HG02884 (cell line): ENCODE results near the gene TMEM52.

Source experiments
- ATAC-seq: cut with Tn5 transposase; IDR thresholded peaks from one replicate; pipeline ENCODE4 v1.9.1; 2021; ENCODE audit warnings: mild to moderate bottlenecking, moderate library complexity; ENCODE audit not compliant: unreplicated experiment

TMEM52 gene

DNA sequence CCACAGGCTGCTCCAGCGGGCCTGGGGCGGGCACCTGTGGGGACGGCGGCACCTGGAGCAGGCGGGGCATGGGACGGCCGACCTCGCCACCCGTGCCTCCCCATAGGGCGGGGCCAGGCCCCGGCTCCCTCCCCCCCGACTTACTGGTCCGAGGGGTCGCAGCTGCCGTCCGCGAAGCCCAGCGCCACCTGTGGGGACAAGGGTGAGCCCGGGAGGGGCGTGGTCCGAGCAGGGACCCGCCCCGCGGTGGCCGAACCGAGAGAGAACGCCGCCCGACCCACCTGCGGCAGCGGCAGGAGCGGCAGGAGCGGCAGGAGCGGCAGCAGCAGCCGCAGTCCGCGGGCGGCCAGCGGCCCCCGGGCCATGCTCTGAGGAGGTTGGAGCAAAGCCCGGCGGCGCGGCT is at the start of gene TMEM52:
TMEM52 (minus strand) TSS at position 379 of the 403 bp plus-strand sequence; CDS start at position 365, 14 bp downstream.
- peak; percentile 23 for ATAC-seq

DNA sequence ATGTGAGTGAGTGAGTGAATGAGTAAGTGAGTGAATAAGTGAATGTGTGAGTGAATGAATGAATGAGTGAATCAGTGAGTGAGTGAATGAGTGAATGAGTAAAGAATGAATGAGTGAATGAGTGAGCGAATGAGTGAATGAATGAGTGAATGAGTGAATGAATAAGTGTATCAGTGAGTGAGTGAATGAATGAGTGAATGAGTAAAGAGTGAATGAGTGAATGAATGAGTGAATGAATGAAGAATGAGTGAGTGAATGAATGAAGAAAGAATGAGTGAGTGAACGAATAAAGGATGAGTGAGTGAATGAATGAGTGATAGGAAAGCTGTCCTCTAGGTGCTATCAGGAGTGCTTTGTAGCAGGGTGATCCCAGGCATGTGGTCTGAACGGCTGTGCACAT is 48.8 kb upstream of the TMEM52 start:
- ATAC-seq, result no peak

GRCh38 chr1:1967151-1967550 is 48.1 kb upstream of the TMEM52 start:
- ATAC-seq, result no peak

GRCh38 chr1:1966071-1966740 is 47.1 kb upstream of the TMEM52 start:
- no peak for ATAC-seq

- no peak for ATAC-seq
These were observed 46.5 kb upstream of the TMEM52 start for GRCh38 chr1:1965546-1965945.

DNA sequence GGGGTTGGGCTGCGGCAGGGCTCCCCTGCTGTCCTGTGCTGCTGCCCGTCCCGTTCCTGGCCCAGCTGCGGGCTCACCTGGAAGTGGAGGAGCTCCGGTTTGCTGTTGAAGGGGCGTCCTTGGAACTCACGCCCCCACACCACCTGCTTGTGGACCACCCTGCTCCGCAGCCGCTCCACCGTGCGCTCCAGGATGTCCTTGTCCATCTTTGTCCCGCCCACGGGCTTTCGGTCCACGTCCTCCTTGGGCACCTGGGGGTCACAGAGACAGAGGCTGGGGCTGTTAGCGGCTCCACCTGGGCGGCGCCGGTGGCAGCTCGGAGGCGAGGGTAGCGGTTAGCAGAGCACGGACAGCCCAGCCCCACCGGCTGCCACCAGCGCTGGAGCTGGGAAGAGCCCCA is 45.7 kb upstream of the TMEM52 start:
- no peak for ATAC-seq

GRCh38 chr1:1963570-1963969 is 44.5 kb upstream of the TMEM52 start:
- ATAC-seq, result no peak

GRCh38 chr1:1962752-1963151 is 43.7 kb upstream of the TMEM52 start:
- no peak for ATAC-seq

GRCh38 chr1:1960480-1961196 is 41.6 kb upstream of the TMEM52 start:
- ATAC-seq, result no peak

DNA sequence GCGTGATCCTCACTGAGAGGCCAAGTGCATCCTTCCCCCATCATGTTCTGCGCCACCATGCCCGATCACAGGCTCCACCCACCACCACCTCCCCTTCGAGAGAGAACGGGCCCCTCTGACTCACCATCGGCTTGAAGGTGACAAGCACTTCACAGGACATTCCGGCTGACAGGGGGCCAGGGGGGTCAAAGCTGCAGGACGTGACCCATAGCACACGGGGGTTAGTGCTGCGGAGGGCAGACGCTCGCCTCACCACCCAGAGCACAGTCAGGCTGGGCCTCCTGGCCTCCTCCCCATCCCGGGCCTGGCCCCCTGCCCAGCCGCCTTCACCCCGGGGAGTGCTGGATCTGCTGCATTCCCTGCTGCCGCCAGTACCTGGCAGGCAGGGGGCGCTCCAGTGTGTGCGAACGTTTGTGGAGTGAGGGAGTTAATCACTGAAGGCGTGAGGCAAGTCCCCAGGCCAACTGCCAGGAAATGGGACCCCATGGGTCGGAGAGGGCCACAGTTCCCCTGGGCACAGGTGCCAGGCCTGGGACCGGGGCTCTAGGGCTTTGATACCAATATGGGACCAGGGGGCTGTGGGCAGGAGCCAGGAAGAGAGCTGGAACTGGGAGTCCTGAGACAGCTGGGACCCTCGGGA is 40.9 kb upstream of the TMEM52 start:
- no peak for ATAC-seq

DNA sequence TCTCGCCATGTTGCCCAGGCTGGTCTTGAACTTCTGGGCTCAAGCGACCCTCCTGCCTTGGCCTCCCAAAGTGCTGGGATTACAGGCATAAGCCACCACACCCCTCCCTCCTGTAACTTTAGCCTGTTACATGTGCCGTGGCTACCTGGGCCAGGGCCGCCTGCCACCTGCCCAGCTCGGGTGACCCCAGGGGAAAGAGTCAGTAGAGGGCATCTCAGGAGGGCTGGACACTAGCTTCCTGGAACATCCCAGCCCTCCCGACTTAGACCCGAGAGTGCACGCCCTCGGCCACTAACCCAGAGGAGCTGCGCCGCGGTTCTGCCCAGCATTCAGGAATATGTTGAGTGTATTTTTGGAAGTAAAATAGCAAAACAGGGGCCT is 40.4 kb upstream of the TMEM52 start:
- no peak for ATAC-seq

DNA sequence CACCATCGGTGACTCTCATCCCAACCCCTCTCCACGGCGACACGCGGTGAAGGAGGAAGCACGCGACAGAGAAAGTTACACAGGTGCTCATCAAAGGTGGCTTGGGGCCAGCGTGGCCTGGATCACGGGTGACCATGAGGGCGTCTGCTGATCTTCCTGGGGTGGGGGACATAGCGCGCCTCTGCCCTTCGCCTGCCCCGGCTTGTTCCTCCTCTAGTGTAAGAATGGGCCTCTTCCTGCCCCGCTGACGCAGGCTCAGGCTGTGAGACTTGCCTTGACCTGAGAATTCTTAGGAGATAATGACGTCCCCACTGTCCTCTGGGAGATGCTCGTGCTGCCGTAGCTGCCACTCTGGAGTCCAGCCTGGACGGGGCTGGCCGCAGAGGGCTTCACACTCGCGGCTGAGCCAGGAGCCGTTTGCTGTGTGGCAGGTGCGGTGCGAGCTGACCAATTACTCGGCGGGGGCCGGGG is 39.0 kb upstream of the TMEM52 start:
- ATAC-seq, result no peak

DNA sequence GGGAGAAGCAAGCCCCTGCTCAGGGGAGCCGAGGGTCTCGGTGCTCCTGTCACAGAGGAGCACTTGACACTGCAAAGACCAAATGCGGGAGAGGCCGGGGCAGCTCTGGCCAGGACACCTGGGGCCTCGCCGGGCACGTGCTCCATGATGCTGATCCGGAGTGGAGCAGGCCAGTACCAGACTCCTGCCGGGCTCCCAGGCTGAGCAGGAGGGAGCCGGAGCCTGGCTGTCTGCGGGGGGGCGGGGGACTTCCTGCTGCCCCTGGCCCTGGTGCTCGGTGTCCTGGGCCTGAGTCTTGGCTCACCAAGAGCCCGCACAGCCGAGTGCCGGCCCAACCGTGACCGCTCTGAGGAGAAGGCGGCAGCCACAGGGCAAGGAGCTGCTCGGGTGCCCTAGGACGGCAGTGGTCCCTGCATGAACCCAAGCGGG is 38.5 kb upstream of the TMEM52 start:
- ATAC-seq, result no peak

- no peak for ATAC-seq
These were observed 37.8 kb upstream of the TMEM52 start for GRCh38 chr1:1956586-1957532.

- no peak for ATAC-seq
These were observed 37.0 kb upstream of the TMEM52 start for GRCh38 chr1:1956101-1956500.

GRCh38 chr1:1955621-1956094 is 36.6 kb upstream of the TMEM52 start:
- ATAC-seq, result no peak

DNA sequence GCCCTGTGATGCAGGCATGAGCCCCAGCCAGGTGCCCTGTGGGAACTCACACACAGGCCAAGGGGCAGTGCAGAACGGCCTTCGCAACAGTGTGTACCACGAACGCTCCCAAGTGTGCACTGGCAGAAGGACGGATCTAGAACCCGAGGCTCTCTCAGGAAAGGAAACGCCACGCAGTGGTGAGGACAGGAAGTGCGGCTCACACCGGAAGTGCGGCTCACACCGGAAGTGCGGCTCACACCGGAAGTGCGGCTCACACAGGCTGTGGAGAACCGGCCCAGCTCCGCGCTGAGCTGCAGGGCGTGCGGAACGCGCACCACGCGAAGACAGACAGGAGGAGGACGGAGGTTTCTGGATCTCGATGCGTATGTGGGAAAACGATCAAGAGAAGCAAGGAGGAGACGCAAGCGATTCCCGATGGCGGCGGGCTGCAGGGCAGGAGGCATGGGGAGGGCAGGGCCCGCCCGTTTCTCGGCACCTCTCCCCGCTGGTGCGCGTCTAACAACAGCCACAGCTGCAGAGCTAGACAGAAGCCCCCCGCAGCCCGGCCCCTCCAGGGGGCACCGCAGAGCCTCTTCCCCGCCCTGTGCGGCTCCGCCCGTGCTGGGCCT is 35.9 kb upstream of the TMEM52 start:
- ATAC-seq, result no peak

- no peak for ATAC-seq
These were observed 34.9 kb upstream of the TMEM52 start for GRCh38 chr1:1954015-1954414.

GRCh38 chr1:1950940-1951339 is 31.9 kb upstream of the TMEM52 start:
- ATAC-seq, result no peak

GRCh38 chr1:1948783-1949182 is 29.7 kb upstream of the TMEM52 start:
- no peak for ATAC-seq
